OCI-LY7 (cell line): Measurements from ENCODE around the gene ADAMTS9.

Experiments used
- CTCF ChIP-seq: fragments of 200-600 bp; sonication (generic); conservative IDR thresholded peaks from 2 replicates; pipeline ENCODE4 v1.5.1; 2014; ENCODE audit warnings: mild to moderate bottlenecking, antibody characterized with exemption, low read length, moderate library complexity, mixed read lengths
- EZH2phosphoT487 ChIP-seq: fragments of 200-600 bp; sonication (generic); IDR thresholded peaks from 2 replicates; pipeline ENCODE4 v1.6.1; 2018; ENCODE audit warnings: low read depth, borderline replicate concordance, mild to moderate bottlenecking, mixed run types, antibody characterized with exemption, low read length, moderate library complexity, mixed read lengths

DNA sequence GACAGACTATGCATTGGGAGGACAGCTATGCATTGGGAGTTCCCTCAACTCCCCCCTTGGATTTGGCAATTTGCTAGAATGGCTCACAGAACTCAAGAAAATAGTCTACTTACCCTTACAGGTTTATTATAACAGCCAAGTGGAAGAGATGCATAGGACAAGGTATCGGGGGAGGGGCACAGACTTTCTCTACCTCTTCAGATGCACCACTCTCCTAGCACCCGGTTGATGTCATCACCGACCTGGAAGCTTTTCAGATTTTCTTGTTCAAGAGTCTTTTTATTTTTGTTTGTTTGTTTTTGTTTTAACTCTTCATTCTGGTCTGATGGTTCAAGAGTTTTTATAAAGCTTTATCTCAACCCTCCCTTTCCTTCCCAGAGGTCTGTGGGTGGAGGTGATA, 20.7 kb upstream of the ADAMTS9 start:
- TF ChIP-seq CTCF, result no peak
- no peak for TF ChIP-seq EZH2phosphoT487
